ENCODE measurements around the gene KLF7. TPM values are rescaled to one million over a fixed set of nuclear protein-coding genes. Genes with fewer than 3 reads are reported as not detected.

The KLF7 gene
- total RNA-seq, 1 experiment from 2014 or later, result 15.4 TPM

GRCh38 chr2:207091176-207091575 lies 74.6 kb downstream of the KLF7 start:
- no peak overlapping the region for H3K9ac ChIP-seq (ENCODE audit: low read length)
- no peak for ATAC-seq
- no peaks in the 10 kb centered on the region for H3K27me3 ChIP-seq (ENCODE audit: insufficient read depth, low read length)
- no peak overlapping the region for H3K4me3 ChIP-seq (replicated peaks in 1 of 2; ENCODE audit: low read depth in 1 of 2, low read length in 2 of 2)
- TF ChIP-seq CEBPB (IDR thresholded peaks at IDR 0.05; ENCODE audit: low read depth) (no peak), EZH2phosphoT487 (IDR thresholded peaks at IDR 0.05; ENCODE audit: borderline replicate concordance) (no peak), YY1 (IDR thresholded peaks at IDR 0.05; ENCODE audit: extremely low read depth, insufficient replicate concordance, low read depth, low read length) (no peak), SIN3A (IDR thresholded peaks at IDR 0.05; ENCODE audit: low read depth) (no peak), ZNF274 (IDR thresholded peaks at IDR 0.05; ENCODE audit: low read depth, low read length) (no peak), SRF (IDR thresholded peaks at IDR 0.05; ENCODE audit: low read depth) (no peak), REST (IDR thresholded peaks at IDR 0.05; ENCODE audit: low read depth) (no peak), FOSL1 (IDR thresholded peaks at IDR 0.05; ENCODE audit: low read depth) (no peak), POLR2A (IDR thresholded peaks at IDR 0.05; ENCODE audit: borderline replicate concordance, extremely low read depth, insufficient read depth, insufficient read length) (no peak), EZH2 (IDR thresholded peaks at IDR 0.05) (no peak), EGR1 (IDR thresholded peaks at IDR 0.05; ENCODE audit: low read depth) (no peak), POLR2AphosphoS5 (IDR thresholded peaks at IDR 0.05; ENCODE audit: low read depth, low read length) (no peak), CBX3 (IDR thresholded peaks at IDR 0.05; ENCODE audit: low read depth) (no peak), TCF7L2 (IDR thresholded peaks at IDR 0.05; ENCODE audit: borderline replicate concordance, extremely low read depth, insufficient read depth, insufficient read length) (no peak)
- H3K36me3 ChIP-seq (ENCODE audit: control insufficient read depth in 1 of 2, insufficient read depth in 2 of 2, low read length in 2 of 2), result no peaks in the 10 kb centered on the region
- ChIA-PET CTCF (no interaction called here), RAD21 (ENCODE audit: low non-redundant PET in 1 of 2, low total read pairs in 2 of 2, uncharacterized antibody in 2 of 2, unreplicated experiment in 2 of 2) (no interaction called here), POLR2A (no interaction called here)
- no peaks in the 10 kb centered on the region for H3K9me2 ChIP-seq (ENCODE audit: insufficient read depth)
- no peaks in the 10 kb centered on the region for H3K9me3 ChIP-seq (ENCODE audit: control insufficient read depth in 1 of 2, insufficient read depth in 1 of 2, low read depth in 1 of 2, low read length in 2 of 2)
- H3K4me1 ChIP-seq (ENCODE audit: control insufficient read depth in 1 of 2, insufficient read depth in 2 of 2, low read length in 2 of 2), result no peaks in the 10 kb centered on the region
- DNase-seq (ENCODE audit: low read depth, low spot score), result no peak
- H3K4me2 ChIP-seq (ENCODE audit: low read length), result no peak overlapping the region
- BruUV-seq (replicated peaks), result no TSS peak
- H2AFZ ChIP-seq (ENCODE audit: low read depth, low read length, poor library complexity, severe bottlenecking), result no peak overlapping the region
- no peaks in the 10 kb centered on the region for H4K20me1 ChIP-seq (ENCODE audit: insufficient read depth)
- intact Hi-C loops (cut with micrococcal nuclease), result no loop called here
- no peaks in the 10 kb centered on the region for H3K79me2 ChIP-seq (ENCODE audit: insufficient read depth, low read length)
- no peak overlapping the region for H3K27ac ChIP-seq (ENCODE audit: low read depth, low read length)
